VCaP (cell line): Measurements from ENCODE around the gene ASXL3.

ENCODE experiments used
- H3K27ac ChIP-seq: fragments of 450-650 bp; 2 replicates; pipeline ENCODE4 v1.5.1; 2017
- TF ChIP-seq, protein P1 (sequence below): fragments of 450-650 bp; conservative IDR thresholded peaks from 2 replicates; pipeline ENCODE4 v1.5.1; 2017; ENCODE audit warnings: mild to moderate bottlenecking, moderate library complexity

Gene ASXL3

DNA sequence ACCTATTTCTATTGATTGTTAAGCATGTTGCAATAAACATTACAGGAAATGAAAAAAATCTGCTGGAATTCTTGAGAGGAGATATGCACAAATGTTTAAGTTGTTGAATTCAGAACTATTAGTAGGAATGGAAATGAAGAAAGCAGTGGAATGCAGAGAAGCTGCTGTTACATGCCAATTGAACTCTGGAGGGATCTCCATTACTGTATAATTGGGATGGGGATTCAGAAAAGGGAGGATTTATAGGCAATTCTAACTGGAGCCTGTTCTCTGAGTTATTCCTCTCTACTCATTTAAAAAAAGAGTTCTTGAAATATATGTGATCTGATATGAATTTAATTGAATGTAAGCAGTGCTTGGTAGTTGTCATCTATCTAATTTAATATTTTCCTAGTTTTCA lies 2.6 kb upstream of the ASXL3 start:
- no peak overlapping the region for H3K27ac ChIP-seq
- TF ChIP-seq, protein P1, sequence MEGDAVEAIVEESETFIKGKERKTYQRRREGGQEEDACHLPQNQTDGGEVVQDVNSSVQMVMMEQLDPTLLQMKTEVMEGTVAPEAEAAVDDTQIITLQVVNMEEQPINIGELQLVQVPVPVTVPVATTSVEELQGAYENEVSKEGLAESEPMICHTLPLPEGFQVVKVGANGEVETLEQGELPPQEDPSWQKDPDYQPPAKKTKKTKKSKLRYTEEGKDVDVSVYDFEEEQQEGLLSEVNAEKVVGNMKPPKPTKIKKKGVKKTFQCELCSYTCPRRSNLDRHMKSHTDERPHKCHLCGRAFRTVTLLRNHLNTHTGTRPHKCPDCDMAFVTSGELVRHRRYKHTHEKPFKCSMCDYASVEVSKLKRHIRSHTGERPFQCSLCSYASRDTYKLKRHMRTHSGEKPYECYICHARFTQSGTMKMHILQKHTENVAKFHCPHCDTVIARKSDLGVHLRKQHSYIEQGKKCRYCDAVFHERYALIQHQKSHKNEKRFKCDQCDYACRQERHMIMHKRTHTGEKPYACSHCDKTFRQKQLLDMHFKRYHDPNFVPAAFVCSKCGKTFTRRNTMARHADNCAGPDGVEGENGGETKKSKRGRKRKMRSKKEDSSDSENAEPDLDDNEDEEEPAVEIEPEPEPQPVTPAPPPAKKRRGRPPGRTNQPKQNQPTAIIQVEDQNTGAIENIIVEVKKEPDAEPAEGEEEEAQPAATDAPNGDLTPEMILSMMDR, result no peak

DNA sequence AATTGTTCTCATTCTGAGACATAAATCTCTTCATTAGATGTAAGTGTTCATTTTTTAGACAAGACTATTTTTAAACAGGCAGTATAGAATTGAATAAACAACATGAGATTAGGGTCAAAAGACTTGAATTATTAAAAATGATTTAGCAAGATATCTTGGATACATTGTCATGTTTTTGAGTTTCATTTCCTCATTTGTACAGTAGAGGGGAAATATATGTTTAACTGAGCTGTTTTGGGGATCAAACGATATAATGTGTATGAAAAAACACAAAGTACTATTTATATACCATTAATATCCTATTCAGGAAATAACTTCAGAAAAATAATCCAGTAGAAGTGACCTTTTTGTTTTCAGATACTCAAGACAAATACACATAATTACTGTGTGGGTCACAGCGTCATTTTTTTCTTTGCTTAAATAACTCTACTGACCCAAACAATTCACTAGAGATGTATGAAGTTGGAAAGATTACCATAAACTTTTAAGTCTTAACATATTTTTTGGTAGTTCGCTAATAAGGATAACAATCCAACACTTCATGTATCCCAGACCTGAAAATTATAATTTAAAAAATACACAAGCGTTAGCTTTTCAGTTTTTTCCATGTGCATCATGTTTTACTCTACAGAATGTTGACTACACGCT lies 896 bp upstream of the ASXL3 start:
- H3K27ac ChIP-seq, result no peak overlapping the region
- TF ChIP-seq, protein P1, result no peak

DNA sequence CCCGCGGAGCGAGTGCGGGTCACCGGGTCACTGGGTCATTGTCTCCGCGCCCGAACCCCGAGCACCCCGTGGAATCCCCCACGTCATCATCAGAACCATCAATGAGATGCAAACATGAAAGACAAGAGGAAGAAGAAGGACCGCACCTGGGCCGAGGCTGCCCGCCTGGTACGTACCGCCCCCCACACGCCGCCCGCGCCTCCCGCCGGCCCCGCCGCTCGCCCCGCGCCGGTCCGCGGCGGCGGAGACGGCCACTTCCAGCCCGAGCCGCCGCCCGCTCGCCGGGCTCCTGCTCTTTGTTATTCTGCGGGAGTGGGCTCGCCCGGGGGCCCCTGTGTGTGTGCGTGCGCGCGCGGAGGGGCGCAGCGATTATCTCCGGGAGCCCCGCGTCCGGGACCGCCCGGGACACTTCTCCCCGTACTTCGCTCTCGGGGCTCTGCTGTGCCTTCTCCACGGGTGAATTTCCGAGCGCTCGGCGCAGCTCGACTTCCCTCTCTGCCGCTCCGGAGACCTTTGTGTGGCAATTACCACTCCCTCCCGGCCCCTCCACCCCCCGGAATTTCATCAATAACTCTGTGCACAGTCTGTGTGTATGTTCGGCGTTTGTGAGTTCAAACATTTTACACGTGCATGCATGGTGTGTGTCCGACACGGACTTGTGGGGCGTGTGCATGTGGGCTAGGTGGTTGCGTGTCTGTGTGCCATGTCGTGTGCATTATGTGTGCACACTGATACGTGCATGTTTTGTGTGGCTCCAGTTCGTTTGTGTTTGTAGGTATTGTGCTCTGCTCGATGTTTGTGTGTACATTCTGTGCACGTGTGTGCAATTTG lies 714 bp downstream of the ASXL3 start:
- no peak overlapping the region for H3K27ac ChIP-seq
- TF ChIP-seq, protein P1, result no peak

DNA sequence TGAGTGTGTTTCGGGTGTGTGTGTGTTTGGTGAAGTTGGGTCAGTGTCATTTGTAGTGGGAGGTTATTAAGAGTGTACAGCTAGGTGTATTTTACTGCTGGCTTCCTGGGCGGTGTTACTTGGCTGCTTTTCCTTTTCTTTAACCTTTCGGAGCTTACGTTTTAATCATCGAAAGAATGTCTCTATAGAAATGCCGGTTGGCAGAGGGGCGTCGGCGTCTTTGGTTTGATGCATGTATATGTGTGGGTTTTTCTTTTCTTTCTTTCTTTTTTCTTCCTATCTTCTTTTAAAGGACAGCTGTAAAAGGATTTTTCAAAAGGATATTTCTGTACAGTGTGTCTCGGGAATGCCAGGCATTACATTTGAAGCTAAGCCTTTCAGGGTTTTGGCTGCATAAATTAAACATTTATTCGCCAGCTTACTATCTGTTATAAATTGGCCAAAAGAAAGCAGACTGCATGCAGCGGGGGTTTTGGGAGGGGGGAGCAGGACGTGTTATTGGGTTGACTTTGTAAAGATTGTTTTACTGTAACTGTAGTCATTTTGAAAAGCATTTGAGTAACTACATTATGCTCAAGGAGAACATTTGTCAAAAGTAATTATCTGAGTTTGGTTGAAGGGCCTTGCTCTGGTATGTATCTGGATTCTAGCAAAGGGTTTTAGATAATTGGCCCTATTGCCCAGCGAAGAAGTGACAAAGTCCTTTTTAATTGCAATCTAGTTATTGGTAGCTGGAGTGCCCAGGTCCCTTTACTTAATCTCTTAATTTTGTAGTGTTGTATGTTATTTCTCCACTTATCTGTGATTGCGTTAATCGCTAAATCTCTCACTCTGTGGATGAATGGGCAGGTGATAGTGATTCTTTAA lies 1.6 kb downstream of the ASXL3 start:
- H3K27ac ChIP-seq, result no peak overlapping the region
- TF ChIP-seq, protein P1, result no peak

DNA sequence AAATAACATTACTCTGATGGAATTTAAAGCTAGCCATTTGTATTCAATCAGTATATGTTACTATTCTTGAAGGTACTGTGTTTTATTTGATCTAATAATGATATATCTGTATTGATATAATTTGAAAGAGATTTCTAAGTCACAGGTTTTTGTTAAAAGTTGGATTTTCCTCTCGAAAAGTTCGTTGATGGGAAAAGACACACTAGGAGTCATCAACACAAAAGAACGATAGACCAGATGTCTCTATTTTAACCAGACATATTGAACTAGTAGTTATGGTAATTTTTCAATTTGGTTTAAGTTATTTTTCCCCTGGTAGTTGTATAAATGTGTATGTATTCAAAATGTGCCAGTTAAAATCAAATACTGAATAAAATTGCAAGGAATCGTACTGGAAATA lies 2.5 kb downstream of the ASXL3 start:
- TF ChIP-seq, protein P1, result no peak

DNA sequence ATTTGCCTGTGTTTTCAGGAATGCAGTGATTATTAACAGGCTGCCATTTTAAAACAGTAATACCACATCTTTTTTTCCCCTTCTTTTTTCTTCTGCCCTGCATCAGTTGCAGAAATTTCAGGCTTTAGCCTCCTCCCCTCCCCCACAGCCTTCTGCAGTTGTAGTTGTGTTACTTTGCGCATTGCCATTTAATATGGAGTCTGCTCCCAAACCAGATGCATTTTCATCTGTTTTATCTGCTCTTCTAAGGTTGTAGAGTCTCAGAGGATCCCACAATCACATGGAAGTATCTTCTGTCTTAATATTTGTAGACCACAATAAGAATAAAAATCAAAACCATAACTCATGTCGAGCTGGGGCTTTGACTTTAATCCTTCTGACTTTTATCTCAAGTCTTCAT lies 3.8 kb downstream of the ASXL3 start:
- H3K27ac ChIP-seq, result no peak overlapping the region
- TF ChIP-seq, protein P1, result no peak

More for the DNA sequence above, 2.5 kb downstream of the ASXL3 start:
- H3K27ac ChIP-seq, result no peak overlapping the region

DNA sequence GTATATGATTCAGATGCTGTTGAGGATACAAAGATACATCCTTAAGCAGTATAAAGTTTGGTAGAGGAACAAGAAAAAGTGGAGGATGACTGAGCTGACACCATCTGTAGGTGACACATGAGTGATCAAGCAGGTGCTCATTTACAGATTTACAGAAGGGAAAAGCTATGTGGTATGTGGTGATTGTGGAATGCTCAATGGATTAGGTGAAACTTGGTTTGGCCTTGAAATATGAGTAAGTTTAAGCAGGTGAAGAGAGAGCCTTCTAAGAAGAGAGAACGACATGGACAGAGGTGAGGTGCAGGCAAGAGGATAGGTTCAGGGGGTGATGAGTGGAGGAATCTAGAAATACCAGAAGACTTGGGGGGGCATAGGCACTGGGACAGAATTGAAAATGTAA lies 5.9 kb downstream of the ASXL3 start:
- H3K27ac ChIP-seq, result no peak overlapping the region
- TF ChIP-seq, protein P1, result no peak
